ENCODE results near the gene DLG2.
"Not testable (repeated sequence)": the region's sequence is repeated elsewhere in the genome, so short reads cannot be mapped to it uniquely, and the experiment has no call there.

The DLG2 gene

GRCh38 chr11:84355911-84356310, 1271.2 kb downstream of the DLG2 start:
- DNase-seq (ENCODE audit: low spot score) = no peak

- no peak for DNase-seq (ENCODE audit: low spot score)
These were observed 1281.5 kb downstream of the DLG2 start for GRCh38 chr11:84345597-84345996.

- no peak for DNase-seq (ENCODE audit: low spot score)
These were observed 1282.1 kb downstream of the DLG2 start for GRCh38 chr11:84345027-84345426.

- DNase-seq (ENCODE audit: low spot score) = no peak
These were observed 1287.3 kb downstream of the DLG2 start for GRCh38 chr11:84339796-84340195.

GRCh38 chr11:84333221-84333620, 1293.9 kb downstream of the DLG2 start:
- DNase-seq (ENCODE audit: low spot score) = no peak

GRCh38 chr11:84322211-84322610, 1304.9 kb downstream of the DLG2 start:
- DNase-seq (ENCODE audit: low spot score) = no peak

- DNase-seq (ENCODE audit: low spot score) = no peak
These were observed 1307.3 kb downstream of the DLG2 start for GRCh38 chr11:84319863-84320262.

- DNase-seq (ENCODE audit: low spot score) = no peak
These were observed 1310.1 kb downstream of the DLG2 start for GRCh38 chr11:84316866-84317555.

GRCh38 chr11:84313830-84314359, 1313.2 kb downstream of the DLG2 start:
- no peak for DNase-seq (ENCODE audit: low spot score)

GRCh38 chr11:84310268-84310667, 1316.9 kb downstream of the DLG2 start:
- no peak for DNase-seq (ENCODE audit: low spot score)

- not testable (repeated sequence) for DNase-seq (ENCODE audit: low spot score)
These were observed 1318.7 kb downstream of the DLG2 start for GRCh38 chr11:84308491-84308890.

GRCh38 chr11:84300092-84300491, 1327.1 kb downstream of the DLG2 start:
- DNase-seq (ENCODE audit: low spot score) = no peak

GRCh38 chr11:84297570-84297969, 1329.6 kb downstream of the DLG2 start:
- DNase-seq (ENCODE audit: low spot score) = no peak

GRCh38 chr11:84295815-84296214, 1331.3 kb downstream of the DLG2 start:
- no peak for DNase-seq (ENCODE audit: low spot score)

GRCh38 chr11:84292955-84293354, 1334.2 kb downstream of the DLG2 start:
- DNase-seq (ENCODE audit: low spot score) = no peak

GRCh38 chr11:84292006-84292405, 1335.1 kb downstream of the DLG2 start:
- DNase-seq (ENCODE audit: low spot score) = no peak

- no peak for DNase-seq (ENCODE audit: low spot score)
These were observed 1336.5 kb downstream of the DLG2 start for GRCh38 chr11:84290647-84291046.

GRCh38 chr11:84289381-84289906, 1337.7 kb downstream of the DLG2 start:
- DNase-seq (ENCODE audit: low spot score) = no peak

- no peak for DNase-seq (ENCODE audit: low spot score)
These were observed 1353.6 kb downstream of the DLG2 start for GRCh38 chr11:84273541-84273940.

GRCh38 chr11:84270466-84270865, 1356.7 kb downstream of the DLG2 start:
- no peak for DNase-seq (ENCODE audit: low spot score)

- DNase-seq (ENCODE audit: low spot score) = no peak
These were observed 1363.1 kb downstream of the DLG2 start for GRCh38 chr11:84264066-84264465.

GRCh38 chr11:84261707-84262106, 1365.4 kb downstream of the DLG2 start:
- DNase-seq (ENCODE audit: low spot score) = no peak

GRCh38 chr11:84260862-84261261, 1366.3 kb downstream of the DLG2 start:
- no peak for DNase-seq (ENCODE audit: low spot score)

GRCh38 chr11:84256618-84257017, 1370.5 kb downstream of the DLG2 start:
- no peak for DNase-seq (ENCODE audit: low spot score)

All from CD4-positive, alpha-beta T cell treated with Interleukin-2 at 100 ng/mL for 4 hours (primary cell).